HepG2 (cell line): ENCODE results near the gene SCMH1. TPM values are rescaled to one million over a fixed set of nuclear protein-coding genes. Genes with fewer than 3 reads are reported as not detected.

Source experiments
- CHD4 ChIP-seq: fragments of 200-600 bp; sonication (generic); IDR thresholded peaks from 2 replicates; pipeline ENCODE4 v1.7.0; 2017; ENCODE audit warnings: mild to moderate bottlenecking, low read length, borderline replicate concordance
- DMTF1 ChIP-seq: sonication (generic); formaldehyde crosslinking; IDR thresholded peaks from 2 replicates; pipeline ENCODE4 v1.4.0; 2020; ENCODE audit warnings: mild to moderate bottlenecking, missing genetic modification reagents
- ISX ChIP-seq: sonication (generic); formaldehyde crosslinking; conservative IDR thresholded peaks from 2 replicates; pipeline ENCODE4 v1.5.0; 2020; ENCODE audit warnings: missing genetic modification reagents
- KDM2A ChIP-seq: sonication (generic); formaldehyde crosslinking; IDR thresholded peaks from 2 replicates; pipeline ENCODE4 v1.4.0; 2020; ENCODE audit warnings: low read depth, missing genetic modification reagents, borderline replicate concordance
- MBD4 ChIP-seq: IDR thresholded peaks from 2 replicates; pipeline ENCODE4 v1.6.1; 2012; ENCODE audit warnings: low read length, inconsistent platforms, borderline replicate concordance
- PHB2 ChIP-seq: fragments of 450-650 bp; IDR thresholded peaks from 2 replicates; pipeline ENCODE4 v1.6.1; 2018; ENCODE audit not compliant: partially characterized antibody
- PRDM10 ChIP-seq: sonication (generic); formaldehyde crosslinking; IDR thresholded peaks from 2 replicates; pipeline ENCODE4 v1.4.0; 2020; ENCODE audit warnings: low read depth, missing genetic modification reagents
- SALL2 ChIP-seq: sonication (generic); formaldehyde crosslinking; IDR thresholded peaks from 2 replicates; pipeline ENCODE4 v1.8.1; 2023; ENCODE audit warnings: mild to moderate bottlenecking, missing genetic modification reagents, inconsistent platforms
- ZBTB10 ChIP-seq: sonication (generic); formaldehyde crosslinking; IDR thresholded peaks from 2 replicates; pipeline ENCODE4 v1.4.0; 2020; ENCODE audit warnings: missing genetic modification reagents, borderline replicate concordance
- ZNF3 ChIP-seq: IDR thresholded peaks from 2 replicates; pipeline ENCODE4 v1.7.0; 2017; ENCODE audit warnings: inconsistent platforms
- ZNF737 ChIP-seq: sonication (generic); formaldehyde crosslinking; IDR thresholded peaks from 2 replicates; pipeline ENCODE4 v1.5.0; 2020; ENCODE audit warnings: missing genetic modification reagents, mild to moderate bottlenecking, borderline replicate concordance
- ZSCAN5A ChIP-seq: sonication (generic); formaldehyde crosslinking; IDR thresholded peaks from 2 replicates; pipeline ENCODE4 v1.8.0; 2022; ENCODE audit warnings: mild to moderate bottlenecking, missing genetic modification reagents, borderline replicate concordance
- polyA plus RNA-seq, 8 experiments: library from polyadenylated mRNA; depleted of rRNA in 3 of 8; stranded (reverse) in 7 of 8; unstranded in 1 of 8; fragments of >200 nt; fragmentation: Illumina TruSeq in 4 of 8; extraction: Trizol in 4 of 8; gene quantifications; 2 replicates each; pipeline versions ENCODE4 v1.2.1 to v1.2.3, GENCODE V29; 2011 to 2016; ENCODE audit warnings: low read depth in 4 of 8, missing spikeins in 1 of 8, mixed read lengths in 1 of 8; ENCODE audit not compliant: insufficient read depth in 1 of 8
- total RNA-seq, 5 experiments: library from RNA; depleted of rRNA; stranded (reverse); fragments of >200 nt; fragmentation: Illumina TruSeq; extraction: Trizol; gene quantifications; 2 replicates each; pipeline ENCODE4 v1.2.3, GENCODE V29; 2016; ENCODE audit warnings: low read depth in 1 of 5
- TF ChIP-seq, protein P1 (sequence below): sonication (generic); formaldehyde crosslinking; IDR thresholded peaks from 2 replicates; pipeline ENCODE4 v1.4.0; 2020; ENCODE audit warnings: missing genetic modification reagents
- TF ChIP-seq, protein P2 (sequence below): sonication (generic); formaldehyde crosslinking; IDR thresholded peaks from 2 replicates; pipeline ENCODE4 v1.5.0; 2020; ENCODE audit warnings: missing genetic modification reagents

The SCMH1 gene
- total and polyA plus RNA-seq, 2 of the 13 experiments (the other 11 are each of a cell fraction or from before 2014, with no cell fraction given) = 41.8 to 52.6 TPM

DNA sequence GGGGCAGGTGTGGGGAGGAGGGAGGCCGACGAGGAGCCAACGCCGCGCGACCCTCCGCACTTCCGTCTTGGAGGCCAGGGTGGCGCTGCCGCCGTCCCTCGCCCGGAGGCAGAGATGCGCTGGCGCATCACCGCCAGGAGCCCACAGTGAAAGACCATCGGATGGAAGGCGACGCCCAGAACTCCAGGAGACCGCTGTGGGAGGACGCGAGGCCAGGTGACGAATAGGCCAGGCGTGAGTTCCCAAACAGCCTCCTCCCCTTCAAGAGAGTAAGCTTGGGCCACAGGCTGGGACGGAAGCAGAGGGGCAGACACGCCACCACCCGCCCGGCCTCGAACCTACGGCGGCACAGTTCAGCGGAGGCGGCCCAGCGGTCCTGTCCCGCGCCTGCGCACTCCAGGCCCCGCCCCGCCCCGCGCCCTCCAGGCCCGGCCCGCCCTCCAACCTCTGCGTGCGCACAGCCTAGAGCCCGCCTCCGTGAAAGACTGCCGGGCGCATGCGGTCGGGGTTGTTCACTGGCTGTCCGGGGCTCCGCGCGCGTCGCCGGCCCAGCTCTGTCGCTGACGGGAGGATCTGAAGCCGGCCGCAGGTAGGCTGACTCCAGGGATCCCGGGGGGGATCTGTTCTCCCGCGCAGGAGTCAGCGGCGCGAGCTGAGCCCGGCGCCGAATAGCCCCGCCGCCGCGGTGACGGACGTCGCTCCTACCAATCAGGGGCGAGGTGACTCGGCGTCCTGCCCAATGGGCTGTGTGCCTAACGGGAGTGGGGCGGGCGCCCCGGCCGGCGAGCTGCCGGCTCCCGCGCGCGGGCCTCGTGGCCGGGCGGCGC lies 262.7 kb downstream of the SCMH1 start, which contains the start of gene CTPS1 (continued):
- TF ChIP-seq KDM2A (CRISPR knock-in tag) (peak; percentile 53; the same call in 1 of the 2 replicates), PHB2 (no peak), CHD4 (peak; percentile 68), ZNF3 (CRISPR knock-in tag) (no peak), ZNF737 (no peak), ISX (no peak), SALL2 (CRISPR knock-in tag) (peak; percentile 50; the same call in 1 of the 2 replicates), DMTF1 (CRISPR knock-in tag) (no peak), ZBTB10 (CRISPR knock-in tag) (no peak), PRDM10 (no peak), ZSCAN5A (CRISPR knock-in tag) (0 out of 2 replicates have a peak, but pooled peaks have one; percentile 21), MBD4 (no peak)
- TF ChIP-seq, protein P1, sequence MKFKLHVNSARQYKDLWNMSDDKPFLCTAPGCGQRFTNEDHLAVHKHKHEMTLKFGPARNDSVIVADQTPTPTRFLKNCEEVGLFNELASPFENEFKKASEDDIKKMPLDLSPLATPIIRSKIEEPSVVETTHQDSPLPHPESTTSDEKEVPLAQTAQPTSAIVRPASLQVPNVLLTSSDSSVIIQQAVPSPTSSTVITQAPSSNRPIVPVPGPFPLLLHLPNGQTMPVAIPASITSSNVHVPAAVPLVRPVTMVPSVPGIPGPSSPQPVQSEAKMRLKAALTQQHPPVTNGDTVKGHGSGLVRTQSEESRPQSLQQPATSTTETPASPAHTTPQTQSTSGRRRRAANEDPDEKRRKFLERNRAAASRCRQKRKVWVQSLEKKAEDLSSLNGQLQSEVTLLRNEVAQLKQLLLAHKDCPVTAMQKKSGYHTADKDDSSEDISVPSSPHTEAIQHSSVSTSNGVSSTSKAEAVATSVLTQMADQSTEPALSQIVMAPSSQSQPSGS (CRISPR knock-in tag) = 0 out of 2 replicates have a peak, but pooled peaks have one; percentile 23
- TF ChIP-seq, protein P2, sequence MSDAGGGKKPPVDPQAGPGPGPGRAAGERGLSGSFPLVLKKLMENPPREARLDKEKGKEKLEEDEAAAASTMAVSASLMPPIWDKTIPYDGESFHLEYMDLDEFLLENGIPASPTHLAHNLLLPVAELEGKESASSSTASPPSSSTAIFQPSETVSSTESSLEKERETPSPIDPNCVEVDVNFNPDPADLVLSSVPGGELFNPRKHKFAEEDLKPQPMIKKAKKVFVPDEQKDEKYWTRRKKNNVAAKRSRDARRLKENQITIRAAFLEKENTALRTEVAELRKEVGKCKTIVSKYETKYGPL (CRISPR knock-in tag) = 0 out of 2 replicates have a peak, but pooled peaks have one; percentile 31
